Endothelial cell (in vitro differentiated cells): Measurements from ENCODE around the gene VCL. TPM values are rescaled to one million over a fixed set of nuclear protein-coding genes. Genes with fewer than 3 reads are reported as not detected.

Experiments
- DNase-seq: peaks from one replicate; pipeline ENCODE4 v3.0.0; 2021; ENCODE audit warnings: low spot score
- H3K27ac Mint-ChIP-seq: one replicate; pipeline ENCODE4 v1.8.0; 2021; ENCODE audit warnings: mixed read lengths, inconsistent platforms; ENCODE audit not compliant: unreplicated experiment
- H3K27me3 Mint-ChIP-seq: one replicate; pipeline ENCODE4 v1.8.0; 2021; ENCODE audit warnings: mild to moderate bottlenecking, moderate library complexity, mixed read lengths, inconsistent platforms; ENCODE audit not compliant: unreplicated experiment
- H3K36me3 Mint-ChIP-seq: one replicate; pipeline ENCODE4 v1.8.0; 2021; ENCODE audit warnings: mild to moderate bottlenecking, low read depth, mixed read lengths, inconsistent platforms; ENCODE audit not compliant: unreplicated experiment
- H3K4me1 Mint-ChIP-seq: one replicate; pipeline ENCODE4 v1.8.0; 2021; ENCODE audit warnings: mild to moderate bottlenecking, mixed read lengths, inconsistent platforms; ENCODE audit not compliant: unreplicated experiment
- H3K4me3 Mint-ChIP-seq: one replicate; pipeline ENCODE4 v1.8.0; 2021; ENCODE audit warnings: mild to moderate bottlenecking, mixed read lengths, inconsistent platforms; ENCODE audit not compliant: unreplicated experiment
- H3K9me3 Mint-ChIP-seq: one replicate; pipeline ENCODE4 v1.8.0; 2021; ENCODE audit warnings: mixed read lengths, inconsistent platforms; ENCODE audit not compliant: unreplicated experiment
- total RNA-seq: library from RNA; stranded (reverse); fragmentation: NEBNext Ultra II Directional; extraction: Animal tissue kit (Norgen Biotek cat#: 25700); gene quantifications from one replicate; pipeline ENCODE4 v1.2.1, GENCODE V29; 2021; ENCODE audit not compliant: unreplicated experiment
- TF ChIP-seq, protein P1 (sequence below): fragments of 200-600 bp; sonication (generic); IDR thresholded peaks from one replicate; pipeline ENCODE4 v1.5.0; 2021; ENCODE audit warnings: antibody characterized with exemption; ENCODE audit not compliant: unreplicated experiment

Gene VCL
- total RNA-seq, 1 donor from 2014 or later = 200 TPM

DNA sequence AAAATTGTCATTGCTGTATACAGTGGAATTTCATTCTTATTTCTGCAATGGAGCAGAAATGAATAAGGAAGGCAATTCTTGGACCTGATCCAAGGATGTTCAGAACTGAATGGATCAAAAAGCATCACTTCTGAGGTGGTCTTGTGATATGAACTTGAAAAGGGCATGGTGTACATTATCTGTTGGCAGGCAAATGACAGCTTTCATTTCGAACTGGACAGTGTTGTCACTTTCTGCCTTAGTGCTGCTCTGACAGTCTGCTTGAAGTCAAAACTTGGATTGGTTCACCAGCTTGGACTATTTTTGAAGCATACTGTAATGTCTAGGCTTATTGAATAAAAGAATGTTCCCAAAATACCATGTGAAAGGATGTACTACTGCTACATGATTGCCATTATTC is 52.0 kb downstream of the VCL start:
- DNase-seq = no peak
- Mint-ChIP-seq H3K4me3 (no peak overlapping the region), H3K9me3 (no peaks in the 10 kb centered on the region), H3K27me3 (peaks cover 3% of the 10 kb centered on the region), H3K36me3 (no peaks in the 10 kb centered on the region), H3K4me1 (peaks cover 6% of the 10 kb centered on the region), H3K27ac (no peak overlapping the region)
- TF ChIP-seq, protein P1, sequence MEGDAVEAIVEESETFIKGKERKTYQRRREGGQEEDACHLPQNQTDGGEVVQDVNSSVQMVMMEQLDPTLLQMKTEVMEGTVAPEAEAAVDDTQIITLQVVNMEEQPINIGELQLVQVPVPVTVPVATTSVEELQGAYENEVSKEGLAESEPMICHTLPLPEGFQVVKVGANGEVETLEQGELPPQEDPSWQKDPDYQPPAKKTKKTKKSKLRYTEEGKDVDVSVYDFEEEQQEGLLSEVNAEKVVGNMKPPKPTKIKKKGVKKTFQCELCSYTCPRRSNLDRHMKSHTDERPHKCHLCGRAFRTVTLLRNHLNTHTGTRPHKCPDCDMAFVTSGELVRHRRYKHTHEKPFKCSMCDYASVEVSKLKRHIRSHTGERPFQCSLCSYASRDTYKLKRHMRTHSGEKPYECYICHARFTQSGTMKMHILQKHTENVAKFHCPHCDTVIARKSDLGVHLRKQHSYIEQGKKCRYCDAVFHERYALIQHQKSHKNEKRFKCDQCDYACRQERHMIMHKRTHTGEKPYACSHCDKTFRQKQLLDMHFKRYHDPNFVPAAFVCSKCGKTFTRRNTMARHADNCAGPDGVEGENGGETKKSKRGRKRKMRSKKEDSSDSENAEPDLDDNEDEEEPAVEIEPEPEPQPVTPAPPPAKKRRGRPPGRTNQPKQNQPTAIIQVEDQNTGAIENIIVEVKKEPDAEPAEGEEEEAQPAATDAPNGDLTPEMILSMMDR = no peak

DNA sequence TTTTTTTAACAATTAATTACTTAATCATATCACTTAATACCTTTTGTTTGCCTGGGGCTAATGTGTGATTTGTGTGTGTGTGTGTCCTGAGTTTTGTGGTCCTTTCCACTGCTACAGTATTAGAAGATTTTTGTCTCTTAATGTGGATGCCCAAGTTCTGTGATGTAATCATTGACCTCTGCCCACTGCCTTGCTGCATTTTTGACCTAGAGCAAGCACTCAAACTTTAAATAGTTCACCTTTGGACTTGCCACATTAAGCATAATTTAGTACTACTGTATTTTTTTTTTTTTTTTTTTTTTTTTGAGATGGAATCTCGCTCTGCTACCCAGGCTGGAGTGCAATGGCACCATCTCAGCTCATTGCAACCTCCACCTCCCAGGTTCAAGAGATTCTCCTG is 52.7 kb downstream of the VCL start:
- Mint-ChIP-seq H3K36me3 (no peaks in the 10 kb centered on the region), H3K4me1 (peaks cover 8% of the 10 kb centered on the region), H3K27ac (no peak overlapping the region), H3K4me3 (no peak overlapping the region), H3K27me3 (peaks cover 3% of the 10 kb centered on the region), H3K9me3 (no peaks in the 10 kb centered on the region)
- DNase-seq = no peak
- TF ChIP-seq, protein P1 = no peak

DNA sequence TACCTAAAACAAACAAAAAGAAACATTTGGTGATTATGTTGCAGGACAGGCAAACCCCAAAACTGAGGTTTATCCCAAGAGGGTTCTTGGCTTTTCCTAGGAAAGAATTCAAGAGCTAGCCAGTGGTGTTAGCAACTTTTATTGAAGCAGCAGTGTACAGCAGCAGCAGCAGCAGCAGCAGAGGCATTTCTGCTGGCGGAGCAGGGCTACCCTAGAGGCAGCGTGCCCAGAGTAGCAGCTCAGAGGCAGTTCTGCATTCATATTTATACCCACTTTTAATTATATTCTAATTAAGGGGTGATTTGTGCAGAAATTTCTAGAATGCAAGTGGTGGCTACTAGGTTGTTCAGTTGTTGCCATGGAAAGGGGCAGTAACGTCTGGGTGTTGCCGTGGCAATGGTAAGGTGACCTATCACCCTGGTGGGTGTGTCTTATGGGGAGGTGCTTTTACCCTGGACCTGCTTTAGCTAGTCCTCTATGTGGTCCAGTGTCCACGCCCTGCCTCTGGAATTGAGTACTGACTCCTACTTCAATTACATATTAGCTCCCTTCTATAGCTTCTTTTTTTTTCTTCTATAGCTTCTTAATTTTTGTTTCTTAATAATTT is 53.9 kb downstream of the VCL start:
- Mint-ChIP-seq H3K4me3 (no peak overlapping the region), H3K27me3 (peaks cover 3% of the 10 kb centered on the region), H3K27ac (peak overlapping the region; percentile 18), H3K4me1 (peaks cover 18% of the 10 kb centered on the region), H3K36me3 (no peaks in the 10 kb centered on the region), H3K9me3 (no peaks in the 10 kb centered on the region)
- TF ChIP-seq, protein P1 = no peak
- DNase-seq = no peak

DNA sequence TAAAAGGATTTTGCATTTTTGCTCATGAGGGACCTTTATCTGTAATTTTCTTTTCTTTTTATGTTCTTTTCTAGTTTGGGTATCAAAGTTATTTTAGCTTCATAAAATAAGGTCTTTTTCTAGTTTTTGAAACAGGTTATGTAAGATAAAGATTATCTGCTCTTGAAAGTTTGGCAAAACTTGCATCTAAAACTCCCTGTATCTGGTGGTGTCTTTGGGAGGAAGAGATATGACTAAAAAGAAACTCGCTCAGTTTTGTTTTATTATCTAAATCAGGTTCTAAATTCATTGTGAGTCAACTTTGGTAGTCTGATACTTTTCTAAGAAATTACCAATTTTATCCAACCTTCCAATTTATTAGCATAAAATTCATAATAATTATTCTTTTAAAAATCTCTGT is 55.1 kb downstream of the VCL start:
- no peaks in the 10 kb centered on the region for H3K36me3 Mint-ChIP-seq
- no peak for DNase-seq
- H3K4me1 Mint-ChIP-seq = peaks cover 24% of the 10 kb centered on the region
- TF ChIP-seq, protein P1 = no peak
- no peak overlapping the region for H3K27ac Mint-ChIP-seq
- H3K9me3 Mint-ChIP-seq = no peaks in the 10 kb centered on the region
- H3K27me3 Mint-ChIP-seq = peaks cover 5% of the 10 kb centered on the region
- no peak overlapping the region for H3K4me3 Mint-ChIP-seq

DNA sequence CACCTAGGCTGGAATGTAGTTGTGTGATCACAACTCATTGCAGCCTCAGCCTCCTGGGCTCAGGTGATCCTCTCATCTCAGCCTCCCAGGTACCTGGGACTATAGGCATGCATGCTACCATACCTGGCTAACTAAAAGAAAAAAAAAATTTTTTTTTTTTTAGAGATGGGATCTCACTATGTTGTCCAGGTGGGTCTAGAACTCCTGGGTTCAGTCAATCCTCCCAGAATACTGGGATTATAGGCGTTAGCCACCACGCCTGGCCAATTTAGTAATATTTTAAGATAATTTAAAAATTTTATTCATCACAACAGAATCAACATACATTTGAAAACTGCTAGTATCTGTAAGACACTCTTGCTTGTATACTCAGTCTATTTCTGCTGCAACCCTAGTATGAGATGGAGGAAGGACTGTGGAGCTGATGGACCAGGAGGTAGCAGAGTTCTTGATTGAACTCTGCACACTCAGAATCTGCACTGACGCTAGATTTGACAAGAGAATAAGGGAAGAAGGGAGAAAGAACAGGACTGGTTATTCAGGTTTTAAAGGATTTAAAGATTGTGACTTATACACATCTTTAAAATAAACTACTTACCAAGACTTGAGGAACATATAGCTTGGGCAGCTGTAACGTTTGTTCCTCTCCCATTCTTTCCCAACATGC is 57.6 kb downstream of the VCL start:
- TF ChIP-seq, protein P1 = no peak

More for the DNA sequence above, 57.6 kb downstream of the VCL start:
- DNase-seq = no peak
- peaks cover 2% of the 10 kb centered on the region for H3K27me3 Mint-ChIP-seq
- no peak overlapping the region for H3K4me3 Mint-ChIP-seq
- H3K4me1 Mint-ChIP-seq = peaks cover 27% of the 10 kb centered on the region
- H3K27ac Mint-ChIP-seq = no peak overlapping the region
- no peaks in the 10 kb centered on the region for H3K9me3 Mint-ChIP-seq
- H3K36me3 Mint-ChIP-seq = peaks cover 4% of the 10 kb centered on the region
